ENCODE results near the gene CAMTA1. TPM values are rescaled to one million over a fixed set of nuclear protein-coding genes. Genes with fewer than 3 reads are reported as not detected.

The CAMTA1 gene
- polyA plus RNA-seq, 1 of the 3 experiments (the other 2 are of a cell fraction): 63.1 TPM

DNA sequence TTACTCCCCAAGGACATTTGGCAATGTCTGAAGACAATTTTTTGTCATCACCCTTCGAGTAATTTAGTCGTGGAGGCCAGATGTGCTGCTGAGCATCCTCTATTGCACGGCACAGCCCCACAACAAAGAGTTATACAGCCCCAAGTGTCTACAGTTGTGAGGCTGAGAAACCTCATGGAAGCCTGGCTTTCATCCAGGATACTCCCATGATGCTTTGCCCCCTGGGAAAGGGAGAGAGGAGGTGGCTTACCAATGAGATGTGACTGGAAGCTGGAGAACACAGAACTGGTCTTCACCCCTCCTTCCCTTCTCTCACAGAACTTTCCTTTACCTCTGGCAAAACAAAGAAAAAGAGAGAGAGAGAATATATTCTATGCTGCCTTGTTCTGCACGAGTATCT, 834.9 kb downstream of the CAMTA1 start:
- POLR2A ChIA-PET: interaction anchor here (0.7 to 1.3 kb wide), 2 partner anchors 15 to 26 kb away, joined by 3 read pairs; no protein-coding TSS in a partner anchor
- 55% methylated on average over 3 of the region's 4 CpGs for WGBS (ENCODE audit: low lambda C conversion rate)
- TF ChIP-seq, protein P1, sequence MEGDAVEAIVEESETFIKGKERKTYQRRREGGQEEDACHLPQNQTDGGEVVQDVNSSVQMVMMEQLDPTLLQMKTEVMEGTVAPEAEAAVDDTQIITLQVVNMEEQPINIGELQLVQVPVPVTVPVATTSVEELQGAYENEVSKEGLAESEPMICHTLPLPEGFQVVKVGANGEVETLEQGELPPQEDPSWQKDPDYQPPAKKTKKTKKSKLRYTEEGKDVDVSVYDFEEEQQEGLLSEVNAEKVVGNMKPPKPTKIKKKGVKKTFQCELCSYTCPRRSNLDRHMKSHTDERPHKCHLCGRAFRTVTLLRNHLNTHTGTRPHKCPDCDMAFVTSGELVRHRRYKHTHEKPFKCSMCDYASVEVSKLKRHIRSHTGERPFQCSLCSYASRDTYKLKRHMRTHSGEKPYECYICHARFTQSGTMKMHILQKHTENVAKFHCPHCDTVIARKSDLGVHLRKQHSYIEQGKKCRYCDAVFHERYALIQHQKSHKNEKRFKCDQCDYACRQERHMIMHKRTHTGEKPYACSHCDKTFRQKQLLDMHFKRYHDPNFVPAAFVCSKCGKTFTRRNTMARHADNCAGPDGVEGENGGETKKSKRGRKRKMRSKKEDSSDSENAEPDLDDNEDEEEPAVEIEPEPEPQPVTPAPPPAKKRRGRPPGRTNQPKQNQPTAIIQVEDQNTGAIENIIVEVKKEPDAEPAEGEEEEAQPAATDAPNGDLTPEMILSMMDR (IDR thresholded peaks at IDR 0.05): no peak
- no peak for TF ChIP-seq POLR2AphosphoS5 (IDR thresholded peaks at IDR 0.05; ENCODE audit: low read depth, low read length)
- no peak for TF ChIP-seq TEAD4 (IDR thresholded peaks at IDR 0.05; ENCODE audit: borderline replicate concordance, insufficient read depth)
- TF ChIP-seq, protein P2, sequence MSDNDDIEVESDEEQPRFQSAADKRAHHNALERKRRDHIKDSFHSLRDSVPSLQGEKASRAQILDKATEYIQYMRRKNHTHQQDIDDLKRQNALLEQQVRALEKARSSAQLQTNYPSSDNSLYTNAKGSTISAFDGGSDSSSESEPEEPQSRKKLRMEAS (IDR thresholded peaks at IDR 0.05; ENCODE audit: low read depth): no peak
- no peak for TF ChIP-seq FOSL2 (IDR thresholded peaks at IDR 0.05; ENCODE audit: borderline replicate concordance, low read depth)
- TF ChIP-seq, protein P3, sequence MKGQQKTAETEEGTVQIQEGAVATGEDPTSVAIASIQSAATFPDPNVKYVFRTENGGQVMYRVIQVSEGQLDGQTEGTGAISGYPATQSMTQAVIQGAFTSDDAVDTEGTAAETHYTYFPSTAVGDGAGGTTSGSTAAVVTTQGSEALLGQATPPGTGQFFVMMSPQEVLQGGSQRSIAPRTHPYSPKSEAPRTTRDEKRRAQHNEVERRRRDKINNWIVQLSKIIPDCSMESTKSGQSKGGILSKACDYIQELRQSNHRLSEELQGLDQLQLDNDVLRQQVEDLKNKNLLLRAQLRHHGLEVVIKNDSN (IDR thresholded peaks at IDR 0.05; ENCODE audit: borderline replicate concordance, low read depth): no peak
- TF ChIP-seq CHD2 (IDR thresholded peaks at IDR 0.05; ENCODE audit: low read length, partially characterized antibody): no peak
- TF ChIP-seq RXRA (IDR thresholded peaks at IDR 0.05; ENCODE audit: borderline replicate concordance, low read depth): no peak
- TF ChIP-seq RCOR1 (IDR thresholded peaks at IDR 0.05; ENCODE audit: low read length): no peak
- no peak for TF ChIP-seq SMC3 (IDR thresholded peaks at IDR 0.05; ENCODE audit: low read depth, low read length)
- TF ChIP-seq GABPA (IDR thresholded peaks at IDR 0.05; ENCODE audit: low read depth): no peak
- no peak for TF ChIP-seq RFX5 (IDR thresholded peaks at IDR 0.05; ENCODE audit: low read length)
- TF ChIP-seq YY1 (IDR thresholded peaks at IDR 0.05; ENCODE audit: low read depth): no peak
- TF ChIP-seq RAD21 (IDR thresholded peaks at IDR 0.05; ENCODE audit: low read length): no peak
- no peak for TF ChIP-seq JUND (IDR thresholded peaks at IDR 0.05)
- TF ChIP-seq, protein P4, sequence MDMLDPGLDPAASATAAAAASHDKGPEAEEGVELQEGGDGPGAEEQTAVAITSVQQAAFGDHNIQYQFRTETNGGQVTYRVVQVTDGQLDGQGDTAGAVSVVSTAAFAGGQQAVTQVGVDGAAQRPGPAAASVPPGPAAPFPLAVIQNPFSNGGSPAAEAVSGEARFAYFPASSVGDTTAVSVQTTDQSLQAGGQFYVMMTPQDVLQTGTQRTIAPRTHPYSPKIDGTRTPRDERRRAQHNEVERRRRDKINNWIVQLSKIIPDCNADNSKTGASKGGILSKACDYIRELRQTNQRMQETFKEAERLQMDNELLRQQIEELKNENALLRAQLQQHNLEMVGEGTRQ (IDR thresholded peaks at IDR 0.05; ENCODE audit: borderline replicate concordance, low read depth, low read length): no peak
- TF ChIP-seq, protein P5, sequence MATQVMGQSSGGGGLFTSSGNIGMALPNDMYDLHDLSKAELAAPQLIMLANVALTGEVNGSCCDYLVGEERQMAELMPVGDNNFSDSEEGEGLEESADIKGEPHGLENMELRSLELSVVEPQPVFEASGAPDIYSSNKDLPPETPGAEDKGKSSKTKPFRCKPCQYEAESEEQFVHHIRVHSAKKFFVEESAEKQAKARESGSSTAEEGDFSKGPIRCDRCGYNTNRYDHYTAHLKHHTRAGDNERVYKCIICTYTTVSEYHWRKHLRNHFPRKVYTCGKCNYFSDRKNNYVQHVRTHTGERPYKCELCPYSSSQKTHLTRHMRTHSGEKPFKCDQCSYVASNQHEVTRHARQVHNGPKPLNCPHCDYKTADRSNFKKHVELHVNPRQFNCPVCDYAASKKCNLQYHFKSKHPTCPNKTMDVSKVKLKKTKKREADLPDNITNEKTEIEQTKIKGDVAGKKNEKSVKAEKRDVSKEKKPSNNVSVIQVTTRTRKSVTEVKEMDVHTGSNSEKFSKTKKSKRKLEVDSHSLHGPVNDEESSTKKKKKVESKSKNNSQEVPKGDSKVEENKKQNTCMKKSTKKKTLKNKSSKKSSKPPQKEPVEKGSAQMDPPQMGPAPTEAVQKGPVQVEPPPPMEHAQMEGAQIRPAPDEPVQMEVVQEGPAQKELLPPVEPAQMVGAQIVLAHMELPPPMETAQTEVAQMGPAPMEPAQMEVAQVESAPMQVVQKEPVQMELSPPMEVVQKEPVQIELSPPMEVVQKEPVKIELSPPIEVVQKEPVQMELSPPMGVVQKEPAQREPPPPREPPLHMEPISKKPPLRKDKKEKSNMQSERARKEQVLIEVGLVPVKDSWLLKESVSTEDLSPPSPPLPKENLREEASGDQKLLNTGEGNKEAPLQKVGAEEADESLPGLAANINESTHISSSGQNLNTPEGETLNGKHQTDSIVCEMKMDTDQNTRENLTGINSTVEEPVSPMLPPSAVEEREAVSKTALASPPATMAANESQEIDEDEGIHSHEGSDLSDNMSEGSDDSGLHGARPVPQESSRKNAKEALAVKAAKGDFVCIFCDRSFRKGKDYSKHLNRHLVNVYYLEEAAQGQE (IDR thresholded peaks at IDR 0.05; ENCODE audit: low read depth, low read length): no peak
- no peak for TF ChIP-seq MXI1 (IDR thresholded peaks at IDR 0.05; ENCODE audit: low read depth, low read length)
- no peak for TF ChIP-seq FOXJ3 (CRISPR knock-in tag; IDR thresholded peaks at IDR 0.05)
- TF ChIP-seq EP300 (IDR thresholded peaks at IDR 0.05; ENCODE audit: borderline replicate concordance in 1 of 2, low read depth in 1 of 2, low read length in 1 of 2): no peak

More for the DNA sequence above, 834.9 kb downstream of the CAMTA1 start:
- no peak overlapping the region for H2AFZ ChIP-seq (ENCODE audit: low read depth)
- DNase-seq: no peak
- no peak overlapping the region for H3K4me2 ChIP-seq
- H3F3A ChIP-seq (replicated peaks; ENCODE audit: insufficient read depth): no peaks in the 10 kb centered on the region
- H3K4me3 ChIP-seq (ENCODE audit: low read depth in 2 of 2, low read length in 1 of 2): no peak overlapping the region
- no peaks in the 10 kb centered on the region for H3K9me3 ChIP-seq
- CTCF ChIA-PET: interaction anchor here (0.6 kb wide), 1 partner anchor 10 kb away, joined by 3 read pairs; no protein-coding TSS in a partner anchor
- H3K9ac ChIP-seq: no peak overlapping the region
- no peak overlapping the region; a peak in 1 of 4 replicates for H3K27ac ChIP-seq (ENCODE audit: low read depth in 2 of 2, low read length in 1 of 2)
- no peaks in the 10 kb centered on the region for H3K36me3 ChIP-seq (replicated peaks in 1 of 2; ENCODE audit: control insufficient read depth in 1 of 2, insufficient read depth in 2 of 2, low read length in 1 of 2)
- no peaks in the 10 kb centered on the region for H3K79me2 ChIP-seq (ENCODE audit: insufficient read depth)
- H3K27me3 ChIP-seq (ENCODE audit: insufficient read depth): no peaks in the 10 kb centered on the region; the same call in 1 of the 2 replicates
- peaks cover 0 to 48% of the 10 kb centered on the region in 2 experiments; a peak in 2 of 4 replicates for H3K4me1 ChIP-seq (ENCODE audit: control insufficient read depth in 1 of 2, insufficient read depth in 2 of 2, low read depth in 1 of 2, low read length in 1 of 2)
- H4K20me1 ChIP-seq (ENCODE audit: insufficient read depth): no peaks in the 10 kb centered on the region
- H3K9me2 ChIP-seq: no peaks in the 10 kb centered on the region
